Stimulated activated CD4-positive, alpha-beta T cell treated with anti-CD3 and anti-CD28 coated beads, TNF-alpha, amount 100 ng/mL, for 24 hours (primary cell): ENCODE results near the gene MCM6.
"Not testable (repeated sequence)": the region's sequence is repeated elsewhere in the genome, so short reads cannot be mapped to it uniquely, and the experiment has no call there.

Experiments used
- DNase-seq, 3 experiments: peaks; one replicate each; pipeline ENCODE4 v3.0.0-alpha.2; 2020; ENCODE audit warnings: low read depth in 3 of 3

The MCM6 gene

DNA sequence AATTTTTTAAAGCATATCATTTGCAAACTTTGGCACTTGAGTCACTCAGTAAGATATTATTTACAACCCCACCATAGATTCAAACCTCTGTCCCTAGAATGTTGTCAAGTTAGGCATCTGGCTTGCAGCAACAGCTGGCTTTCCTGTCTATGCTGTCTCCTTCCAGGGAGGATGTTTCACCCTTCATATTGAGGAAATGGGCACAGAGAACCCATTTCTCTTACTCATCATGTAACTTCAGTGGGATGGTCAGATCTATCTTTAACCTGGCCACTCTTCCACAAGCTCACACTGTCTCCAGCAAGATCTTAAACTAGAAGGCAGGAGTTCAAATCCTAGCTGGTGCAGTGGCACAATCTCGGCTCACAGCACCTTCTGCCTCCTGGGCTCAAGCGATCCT, 55.1 kb downstream of the MCM6 start:
- DNase-seq = no peak

GRCh38 chr2:135820003-135820618, 56.1 kb downstream of the MCM6 start:
- DNase-seq = peak; percentile 63 to 87 (median 67)

- DNase-seq = peak; percentile 11 to 58 (median 14)
Observed at GRCh38 chr2:135818937-135819610, 57.2 kb downstream of the MCM6 start.

DNA sequence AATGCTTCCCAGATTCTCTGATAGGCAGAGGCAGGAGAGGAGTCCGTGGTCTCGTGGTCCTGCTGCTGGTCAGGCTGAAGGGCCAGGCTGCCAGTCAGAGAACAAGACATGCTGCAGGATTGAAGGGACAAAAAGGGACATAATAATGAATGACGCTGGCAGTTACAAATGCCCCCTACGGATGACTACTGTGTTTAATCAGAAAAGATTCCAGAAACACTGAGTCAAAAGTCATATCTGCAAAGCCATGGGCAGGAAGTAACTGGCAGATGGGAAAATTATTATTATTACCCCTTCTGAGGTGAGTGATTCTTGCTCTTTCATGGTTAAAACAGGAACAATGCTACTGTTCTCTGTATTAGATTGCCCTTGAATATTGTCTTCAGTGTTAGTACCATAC, 58.3 kb downstream of the MCM6 start:
- DNase-seq = no peak

DNA sequence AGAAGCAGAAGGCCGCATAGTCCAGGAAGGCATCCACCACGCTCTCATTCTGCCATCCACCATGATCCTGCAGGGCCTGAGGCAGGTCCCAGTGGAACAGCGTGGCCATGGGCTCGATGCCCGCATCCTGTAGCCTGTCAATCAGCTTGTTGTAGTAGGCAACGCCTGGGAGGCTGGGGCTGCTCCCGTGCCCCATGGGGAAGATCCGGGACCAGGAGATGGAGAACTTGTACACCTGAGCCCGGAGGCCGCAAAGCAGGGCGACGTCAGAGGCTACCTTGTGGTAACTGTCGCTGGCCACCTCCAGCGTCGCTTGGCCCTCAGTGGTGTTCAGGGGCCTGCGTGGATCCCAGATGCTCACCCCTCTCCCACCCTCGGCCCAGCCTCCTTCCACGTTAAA, 58.8 kb downstream of the MCM6 start:
- no peak for DNase-seq

GRCh38 chr2:135815269-135815668, 61.0 kb downstream of the MCM6 start:
- peak in 1 of 3 experiments; percentile 9 for DNase-seq

DNA sequence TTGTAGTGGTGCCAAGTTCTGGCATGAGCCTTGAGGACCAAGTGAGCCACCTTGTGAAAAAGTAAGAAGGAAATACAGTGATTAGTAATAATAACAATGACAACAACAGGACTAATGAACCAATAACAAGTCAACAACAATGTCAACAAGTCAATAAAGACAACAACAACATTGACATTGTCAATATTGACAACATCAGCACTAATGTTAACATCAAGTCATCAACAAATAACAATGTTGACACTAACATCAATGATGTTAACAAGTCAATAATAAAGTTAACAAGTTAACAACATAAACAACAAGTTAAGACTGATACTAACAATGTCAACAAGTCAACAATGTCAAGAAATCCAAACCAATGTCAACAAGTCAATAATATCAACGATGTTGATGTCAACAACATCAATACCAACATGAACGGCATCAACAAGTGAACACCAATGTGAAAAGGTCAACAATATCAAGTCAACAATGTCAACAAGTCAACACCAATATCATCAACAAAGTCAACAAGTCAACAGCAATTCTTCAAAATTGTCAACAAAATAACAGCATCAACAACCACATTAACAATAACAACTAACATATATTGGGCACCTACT, 63.2 kb downstream of the MCM6 start:
- DNase-seq = no peak

- DNase-seq = not testable (repeated sequence)
Observed at GRCh38 chr2:135807874-135808273, 68.4 kb downstream of the MCM6 start.

DNA sequence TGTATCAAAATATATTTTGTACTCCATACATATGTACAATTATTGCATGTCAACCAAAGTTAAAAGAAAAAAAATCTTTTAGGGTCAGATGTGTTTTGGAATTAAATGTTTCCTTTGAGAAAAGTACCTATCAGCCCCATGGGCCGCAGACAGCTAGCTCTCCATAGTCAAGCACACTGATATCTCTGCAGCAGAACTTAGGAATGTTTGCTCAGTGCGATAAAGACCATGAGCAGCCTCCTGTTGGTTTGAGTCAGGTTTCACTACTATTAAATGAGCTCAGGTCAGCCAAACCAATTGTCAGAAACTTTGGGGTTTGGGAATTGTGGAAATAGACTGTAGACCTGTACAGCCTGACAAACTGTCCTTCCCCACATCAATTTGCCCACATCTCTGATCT, 73.0 kb downstream of the MCM6 start:
- no peak for DNase-seq

GRCh38 chr2:135802350-135802749, 73.9 kb downstream of the MCM6 start:
- DNase-seq = no peak

DNA sequence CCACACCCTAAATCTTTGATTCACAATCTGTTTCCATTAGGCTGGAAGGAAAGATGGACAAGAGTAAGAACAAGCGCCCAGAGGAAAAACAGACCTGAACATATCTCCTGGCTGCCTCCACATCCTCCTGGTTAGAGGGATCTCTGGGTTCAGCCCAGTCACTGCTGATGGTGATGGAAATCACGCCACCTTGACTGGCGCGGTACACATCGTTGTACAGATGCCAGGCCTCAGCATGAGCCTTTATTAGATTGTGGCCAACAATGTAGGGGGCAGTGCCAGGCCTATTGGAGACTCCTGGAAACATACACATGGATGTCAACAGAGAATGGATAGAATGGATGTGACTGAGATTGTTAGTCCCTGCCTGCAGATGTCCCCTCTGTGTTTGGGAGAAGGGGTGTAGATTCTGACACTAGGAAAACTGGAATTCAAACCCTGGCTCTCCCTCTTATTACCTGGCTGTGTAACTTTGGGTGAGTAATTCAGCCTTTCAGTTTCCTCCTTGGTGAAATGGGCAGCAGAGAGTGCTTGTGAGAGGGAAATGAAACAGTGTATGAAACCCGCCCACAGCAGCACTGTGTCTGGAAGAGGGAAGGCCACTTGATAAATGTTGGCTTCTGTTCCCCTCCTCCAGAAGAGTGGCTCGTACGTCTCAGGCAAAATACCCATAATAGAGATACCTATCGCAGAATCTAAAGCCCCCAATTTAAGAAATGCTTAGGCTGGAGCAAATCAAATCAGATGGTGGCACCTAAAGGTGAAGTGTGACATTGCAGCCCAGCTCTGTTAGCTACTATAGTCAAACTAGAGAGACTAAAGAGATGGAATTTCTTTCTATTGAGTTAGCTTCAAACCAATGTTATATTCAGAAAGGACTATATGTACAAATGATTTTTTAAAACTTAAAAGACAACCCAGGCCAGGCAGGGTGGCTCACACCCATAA, 75.5 kb downstream of the MCM6 start:
- DNase-seq = no peak

DNA sequence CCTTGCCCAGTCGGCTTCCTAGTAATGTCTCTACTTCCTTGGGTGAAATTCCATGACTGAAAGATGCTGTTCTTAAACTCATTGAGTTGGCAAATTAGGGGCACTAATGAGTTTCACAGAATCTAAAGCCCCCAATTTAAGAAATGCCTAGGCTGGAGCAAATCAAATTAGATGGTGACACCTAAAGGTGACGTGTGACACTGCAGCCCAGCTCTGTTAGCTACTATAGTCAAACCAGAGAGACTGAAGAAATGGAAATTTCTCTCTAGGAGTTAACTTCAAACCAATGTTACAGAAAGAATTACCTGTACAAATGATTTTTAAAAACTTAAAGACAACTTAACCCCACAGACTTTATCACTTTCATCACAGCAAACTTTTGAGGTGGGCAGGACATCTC, 76.5 kb downstream of the MCM6 start:
- DNase-seq = no peak

DNA sequence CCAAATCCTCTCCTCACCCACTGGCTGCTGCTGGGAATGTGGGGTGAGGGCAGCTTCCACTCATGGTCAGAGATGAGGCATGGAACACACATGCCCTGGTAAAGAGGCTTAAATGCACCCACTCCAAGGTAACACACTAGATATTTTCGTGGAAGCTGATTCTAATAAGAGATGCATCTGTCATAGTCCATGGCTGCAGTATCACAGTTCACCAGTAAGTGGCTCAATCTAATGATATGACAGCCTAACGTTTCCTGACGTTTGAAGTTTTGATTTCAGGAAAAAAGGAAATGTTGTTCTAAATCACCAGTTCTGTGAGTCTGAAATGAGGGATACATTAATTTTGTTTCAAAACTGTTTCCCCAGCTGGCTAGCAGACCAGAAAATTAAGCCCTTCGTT, 77.5 kb downstream of the MCM6 start:
- no peak for DNase-seq

DNA sequence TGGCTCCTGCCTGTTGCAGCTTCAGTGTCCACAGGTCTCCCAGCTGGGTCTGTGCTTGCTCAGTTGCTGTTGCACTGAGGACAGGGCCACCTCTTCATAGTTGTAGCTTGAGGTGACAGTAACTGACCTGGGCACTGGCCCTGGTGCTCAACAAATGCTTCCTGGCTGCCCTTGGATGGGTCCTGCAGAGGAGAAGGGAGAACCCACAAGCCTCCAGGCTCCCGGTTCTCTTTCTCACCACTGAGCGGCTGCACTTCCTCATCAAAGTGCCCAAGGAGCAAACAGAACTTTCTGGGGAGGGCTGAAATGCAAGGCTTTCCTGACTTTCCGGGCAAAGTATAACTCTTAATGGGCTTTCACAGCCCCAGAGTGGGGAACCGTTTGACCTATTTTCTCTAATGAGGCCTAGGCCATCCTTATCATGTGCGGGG, 78.0 kb downstream of the MCM6 start:
- no peak for DNase-seq

DNA sequence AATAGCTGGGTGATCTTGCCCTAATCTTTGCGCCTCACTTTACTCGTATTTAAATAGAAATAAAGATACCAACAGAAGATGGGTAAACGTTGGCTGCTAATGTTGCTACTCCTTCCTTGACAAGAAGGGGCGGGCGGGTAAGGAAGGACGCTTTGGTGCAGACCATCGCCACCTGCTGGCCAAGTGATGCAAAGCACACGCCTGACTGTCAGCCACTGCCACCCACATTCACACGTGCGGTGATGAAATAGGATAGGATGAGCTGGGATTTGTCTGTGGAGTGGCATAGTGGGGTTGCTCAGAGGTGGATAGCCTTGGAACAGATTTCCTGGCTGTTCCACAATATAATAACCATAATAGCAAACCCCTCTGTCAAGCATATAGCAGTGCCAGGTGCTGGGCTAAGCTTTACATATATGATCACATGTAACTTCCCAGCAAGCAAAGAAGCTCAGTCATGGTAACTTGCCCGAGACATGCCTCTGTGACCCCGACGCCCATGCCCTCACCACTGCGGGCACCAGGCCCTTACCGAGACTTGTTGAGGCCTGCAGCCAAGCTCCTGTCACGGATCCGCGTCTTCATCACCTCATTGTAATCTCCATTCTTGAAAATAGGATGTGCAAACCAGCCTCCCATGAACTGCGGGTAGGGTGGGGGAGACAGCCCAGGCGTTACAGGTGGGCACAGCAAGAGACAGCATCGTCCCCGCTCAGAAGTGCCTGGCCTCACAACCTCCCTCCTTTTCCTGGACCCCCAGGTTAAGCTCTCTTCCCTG, 78.6 kb downstream of the MCM6 start:
- peak; percentile 57 to 79 (median 60) for DNase-seq

DNA sequence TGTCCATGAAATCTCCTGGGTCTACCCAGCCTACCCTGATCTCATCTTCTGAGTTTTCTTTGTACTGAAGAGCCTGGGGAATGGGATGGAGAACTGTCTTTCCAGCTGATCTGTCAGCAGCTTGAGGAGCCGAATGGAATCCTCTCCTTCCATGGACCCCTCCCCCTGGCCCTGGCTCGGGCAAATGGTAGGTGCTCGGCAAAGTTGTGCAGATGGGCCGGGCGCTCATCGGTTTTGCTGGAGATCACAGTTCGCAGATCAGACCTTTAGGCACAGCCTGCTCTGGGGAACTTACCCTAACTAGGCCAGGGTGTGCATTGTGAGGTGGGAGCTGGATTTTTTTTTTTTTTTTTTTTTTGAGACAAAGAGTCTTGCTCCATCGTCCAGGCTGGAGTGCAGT, 79.6 kb downstream of the MCM6 start:
- no peak for DNase-seq

DNA sequence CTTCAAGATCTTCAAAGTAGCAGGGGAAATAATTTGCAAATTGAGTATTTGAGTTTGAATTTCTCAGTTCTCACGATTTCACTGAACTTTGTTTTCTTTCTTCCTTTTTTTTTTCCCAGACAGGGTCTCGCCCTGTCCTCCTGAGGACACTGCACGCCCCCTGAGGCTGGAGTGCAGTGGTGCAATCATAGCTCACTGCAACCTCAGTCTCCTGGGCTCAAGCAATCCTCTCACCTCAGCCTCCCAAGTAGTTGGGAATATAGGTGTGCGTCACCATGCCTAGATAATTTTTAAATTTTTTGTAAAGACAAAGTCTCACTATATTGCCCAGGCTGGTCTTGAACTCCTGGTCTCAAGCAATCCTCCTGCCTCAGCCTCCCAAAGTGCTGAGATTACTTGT, 80.6 kb downstream of the MCM6 start:
- not testable (repeated sequence) for DNase-seq

DNA sequence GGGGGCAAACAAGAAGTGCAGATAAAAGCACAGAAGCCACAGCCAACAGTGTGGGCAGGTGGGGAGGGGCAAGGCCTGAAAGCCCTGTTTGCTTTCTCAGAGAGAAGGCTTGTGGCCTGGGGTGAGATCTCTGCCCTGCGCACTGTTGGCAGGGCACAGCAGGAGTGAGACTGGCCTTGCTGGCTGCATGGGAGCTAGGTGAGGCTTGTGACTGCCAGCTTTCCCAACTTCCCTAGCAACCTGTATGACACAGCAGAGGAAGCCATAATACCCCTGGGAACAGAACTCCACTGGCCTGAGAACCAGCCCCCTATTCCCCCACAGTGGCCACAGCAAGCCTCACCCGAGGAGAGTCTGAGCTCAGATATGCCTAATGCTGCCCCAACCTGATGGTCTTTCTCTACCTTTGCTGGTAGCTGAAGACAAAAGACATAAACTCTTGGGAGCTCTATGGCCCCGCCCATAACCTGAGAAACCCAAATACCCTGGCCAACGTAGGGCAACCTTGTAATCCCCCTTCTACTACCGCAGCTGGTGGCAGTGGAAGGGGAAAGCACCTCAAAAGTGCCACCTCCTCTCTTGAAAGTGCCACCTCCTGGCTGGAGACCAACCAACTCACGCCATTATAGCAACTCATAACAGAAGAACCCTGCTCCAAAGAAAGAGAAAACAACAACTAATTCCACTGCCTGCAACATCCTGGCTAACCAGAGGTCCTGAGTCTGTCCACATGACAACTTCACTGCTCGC, 83.7 kb downstream of the MCM6 start:
- no peak for DNase-seq

DNA sequence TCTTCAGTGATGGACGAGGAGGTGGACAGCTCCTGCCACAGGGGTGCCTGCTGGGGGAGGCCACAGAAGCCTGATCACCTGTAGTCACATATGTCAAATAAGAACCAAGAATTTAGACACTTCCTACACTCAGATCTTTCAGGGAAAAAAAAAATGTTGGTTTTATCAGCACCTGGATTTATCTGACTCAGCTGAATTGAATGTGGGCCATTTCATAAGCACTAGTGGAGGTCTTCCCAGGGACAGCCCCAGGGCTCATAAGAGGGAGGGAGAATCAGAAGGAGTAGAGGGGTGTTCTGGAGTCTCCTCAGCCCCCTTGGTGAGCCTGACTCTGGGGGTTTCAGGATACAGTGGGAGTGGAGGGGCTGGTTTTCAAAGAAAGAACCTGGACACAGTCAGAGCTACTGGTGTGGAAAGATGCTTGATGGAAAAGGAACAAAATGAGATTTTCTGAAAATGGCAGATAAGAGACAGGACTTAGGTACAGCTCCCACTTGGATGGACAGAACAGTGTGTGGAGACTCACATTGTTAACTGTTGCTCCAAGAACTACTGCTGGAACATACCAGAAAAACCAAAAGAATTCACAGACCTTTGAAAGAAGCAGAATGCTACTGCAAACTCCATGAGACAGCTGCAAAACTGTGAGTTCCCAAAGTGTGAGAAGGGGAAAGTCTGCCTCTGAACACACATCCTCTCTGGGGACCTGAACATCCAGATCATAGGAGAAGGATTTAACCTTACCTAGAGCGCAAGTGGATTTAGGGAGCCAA, 84.6 kb downstream of the MCM6 start:
- no peak for DNase-seq

- DNase-seq = no peak
Observed at GRCh38 chr2:135790423-135790822, 85.8 kb downstream of the MCM6 start.
